Panc1 (cell line): Measurements from ENCODE around the gene UVSSA.

ENCODE experiments used
- POLR2AphosphoS5 ChIP-seq: IDR thresholded peaks from 2 replicates; pipeline ENCODE4 v1.6.1; 2012; ENCODE audit warnings: mild to moderate bottlenecking, low read depth, low read length, moderate library complexity
- SIN3A ChIP-seq: IDR thresholded peaks from 2 replicates; pipeline ENCODE4 v1.6.1; 2012; ENCODE audit warnings: low read depth, mild to moderate bottlenecking, low read length, moderate library complexity, borderline replicate concordance; ENCODE audit not compliant: insufficient read depth
- TF ChIP-seq, protein P1 (sequence below): fragments of 450-650 bp; IDR thresholded peaks from 2 replicates; pipeline ENCODE4 v1.5.1; 2017; ENCODE audit warnings: mild to moderate bottlenecking
- TF ChIP-seq, protein P2 (sequence below), 2 experiments: IDR thresholded peaks; 2 replicates each; pipeline ENCODE4 v1.6.1; 2011 to 2012; ENCODE audit warnings: low read depth in 2 of 2, control low read depth in 1 of 2, low read length in 1 of 2, mild to moderate bottlenecking in 1 of 2, moderate library complexity in 1 of 2; ENCODE audit not compliant: insufficient read depth in 1 of 2

DNA sequence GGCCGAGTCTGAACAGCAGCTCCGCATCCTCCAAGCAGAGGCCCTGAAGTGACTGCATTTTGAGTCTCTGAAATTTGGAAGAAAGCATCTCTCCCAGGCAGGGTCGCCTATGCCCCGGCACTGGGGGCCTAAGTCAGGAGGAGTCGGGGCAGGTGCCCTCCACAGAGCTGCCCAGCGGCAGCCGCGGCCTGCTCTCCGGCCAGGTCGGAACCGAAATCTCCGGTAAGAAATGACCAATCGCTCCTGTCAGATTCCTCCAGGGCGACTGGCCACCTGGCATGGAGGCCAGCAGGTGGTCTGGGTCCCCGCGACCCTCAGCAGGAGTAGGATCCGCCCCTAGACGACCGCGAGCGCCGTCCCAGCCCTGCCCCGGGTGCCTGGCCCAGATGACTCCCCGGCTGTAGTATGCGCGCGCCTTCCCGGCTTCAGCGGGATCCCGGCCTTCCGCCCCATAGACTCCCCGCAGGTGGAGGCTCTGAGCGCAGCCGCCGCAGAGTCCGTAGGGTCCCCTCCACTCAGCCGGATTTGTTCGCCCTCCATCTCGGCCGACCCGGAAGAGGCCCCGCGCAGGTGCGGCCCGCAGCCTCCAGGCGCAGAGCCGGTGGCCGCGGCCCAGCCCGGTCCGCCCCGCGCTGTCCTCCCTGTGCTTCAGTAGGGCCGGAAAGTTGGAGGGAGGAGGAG lies 57.7 kb downstream of the UVSSA start:
- TF ChIP-seq, protein P1, sequence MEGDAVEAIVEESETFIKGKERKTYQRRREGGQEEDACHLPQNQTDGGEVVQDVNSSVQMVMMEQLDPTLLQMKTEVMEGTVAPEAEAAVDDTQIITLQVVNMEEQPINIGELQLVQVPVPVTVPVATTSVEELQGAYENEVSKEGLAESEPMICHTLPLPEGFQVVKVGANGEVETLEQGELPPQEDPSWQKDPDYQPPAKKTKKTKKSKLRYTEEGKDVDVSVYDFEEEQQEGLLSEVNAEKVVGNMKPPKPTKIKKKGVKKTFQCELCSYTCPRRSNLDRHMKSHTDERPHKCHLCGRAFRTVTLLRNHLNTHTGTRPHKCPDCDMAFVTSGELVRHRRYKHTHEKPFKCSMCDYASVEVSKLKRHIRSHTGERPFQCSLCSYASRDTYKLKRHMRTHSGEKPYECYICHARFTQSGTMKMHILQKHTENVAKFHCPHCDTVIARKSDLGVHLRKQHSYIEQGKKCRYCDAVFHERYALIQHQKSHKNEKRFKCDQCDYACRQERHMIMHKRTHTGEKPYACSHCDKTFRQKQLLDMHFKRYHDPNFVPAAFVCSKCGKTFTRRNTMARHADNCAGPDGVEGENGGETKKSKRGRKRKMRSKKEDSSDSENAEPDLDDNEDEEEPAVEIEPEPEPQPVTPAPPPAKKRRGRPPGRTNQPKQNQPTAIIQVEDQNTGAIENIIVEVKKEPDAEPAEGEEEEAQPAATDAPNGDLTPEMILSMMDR, result no peak
- TF ChIP-seq POLR2AphosphoS5 (no peak), SIN3A (no peak)
- TF ChIP-seq, protein P2, sequence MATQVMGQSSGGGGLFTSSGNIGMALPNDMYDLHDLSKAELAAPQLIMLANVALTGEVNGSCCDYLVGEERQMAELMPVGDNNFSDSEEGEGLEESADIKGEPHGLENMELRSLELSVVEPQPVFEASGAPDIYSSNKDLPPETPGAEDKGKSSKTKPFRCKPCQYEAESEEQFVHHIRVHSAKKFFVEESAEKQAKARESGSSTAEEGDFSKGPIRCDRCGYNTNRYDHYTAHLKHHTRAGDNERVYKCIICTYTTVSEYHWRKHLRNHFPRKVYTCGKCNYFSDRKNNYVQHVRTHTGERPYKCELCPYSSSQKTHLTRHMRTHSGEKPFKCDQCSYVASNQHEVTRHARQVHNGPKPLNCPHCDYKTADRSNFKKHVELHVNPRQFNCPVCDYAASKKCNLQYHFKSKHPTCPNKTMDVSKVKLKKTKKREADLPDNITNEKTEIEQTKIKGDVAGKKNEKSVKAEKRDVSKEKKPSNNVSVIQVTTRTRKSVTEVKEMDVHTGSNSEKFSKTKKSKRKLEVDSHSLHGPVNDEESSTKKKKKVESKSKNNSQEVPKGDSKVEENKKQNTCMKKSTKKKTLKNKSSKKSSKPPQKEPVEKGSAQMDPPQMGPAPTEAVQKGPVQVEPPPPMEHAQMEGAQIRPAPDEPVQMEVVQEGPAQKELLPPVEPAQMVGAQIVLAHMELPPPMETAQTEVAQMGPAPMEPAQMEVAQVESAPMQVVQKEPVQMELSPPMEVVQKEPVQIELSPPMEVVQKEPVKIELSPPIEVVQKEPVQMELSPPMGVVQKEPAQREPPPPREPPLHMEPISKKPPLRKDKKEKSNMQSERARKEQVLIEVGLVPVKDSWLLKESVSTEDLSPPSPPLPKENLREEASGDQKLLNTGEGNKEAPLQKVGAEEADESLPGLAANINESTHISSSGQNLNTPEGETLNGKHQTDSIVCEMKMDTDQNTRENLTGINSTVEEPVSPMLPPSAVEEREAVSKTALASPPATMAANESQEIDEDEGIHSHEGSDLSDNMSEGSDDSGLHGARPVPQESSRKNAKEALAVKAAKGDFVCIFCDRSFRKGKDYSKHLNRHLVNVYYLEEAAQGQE (IDR thresholded peaks at IDR 0.05; ENCODE audit: insufficient read depth in 1 of 2, low read depth in 2 of 2, low read length in 1 of 2), result no peak
